ENCODE measurements around the gene HERC4.

- TF ChIP-seq CTCF (IDR thresholded peaks at IDR 0.05; ENCODE audit: insufficient read depth, low read depth, low read length) (no peak), EZH2 (IDR thresholded peaks at IDR 0.05; ENCODE audit: insufficient read depth, low read length) (no peak)
These were observed 190.7 kb downstream of the HERC4 start, which contains the start of gene SIRT1 for GRCh38 chr10:67884313-67884841.

All from astrocyte (in vitro differentiated cells and primary cell).